ENCODE results near the gene RBFA. TPM values are rescaled to one million over a fixed set of nuclear protein-coding genes. Genes with fewer than 3 reads are reported as not detected.

The RBFA gene, protein sequence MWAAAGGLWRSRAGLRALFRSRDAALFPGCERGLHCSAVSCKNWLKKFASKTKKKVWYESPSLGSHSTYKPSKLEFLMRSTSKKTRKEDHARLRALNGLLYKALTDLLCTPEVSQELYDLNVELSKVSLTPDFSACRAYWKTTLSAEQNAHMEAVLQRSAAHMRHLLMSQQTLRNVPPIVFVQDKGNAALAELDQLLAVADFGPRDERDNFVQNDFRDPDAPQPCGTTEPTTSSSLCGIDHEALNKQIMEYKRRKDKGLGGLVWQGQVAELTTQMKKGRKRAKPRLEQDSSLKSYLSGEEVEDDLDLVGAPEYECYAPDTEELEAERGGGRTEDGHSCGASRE
- 23.1 and 25.4 TPM in 2 replicates for total RNA-seq

DNA sequence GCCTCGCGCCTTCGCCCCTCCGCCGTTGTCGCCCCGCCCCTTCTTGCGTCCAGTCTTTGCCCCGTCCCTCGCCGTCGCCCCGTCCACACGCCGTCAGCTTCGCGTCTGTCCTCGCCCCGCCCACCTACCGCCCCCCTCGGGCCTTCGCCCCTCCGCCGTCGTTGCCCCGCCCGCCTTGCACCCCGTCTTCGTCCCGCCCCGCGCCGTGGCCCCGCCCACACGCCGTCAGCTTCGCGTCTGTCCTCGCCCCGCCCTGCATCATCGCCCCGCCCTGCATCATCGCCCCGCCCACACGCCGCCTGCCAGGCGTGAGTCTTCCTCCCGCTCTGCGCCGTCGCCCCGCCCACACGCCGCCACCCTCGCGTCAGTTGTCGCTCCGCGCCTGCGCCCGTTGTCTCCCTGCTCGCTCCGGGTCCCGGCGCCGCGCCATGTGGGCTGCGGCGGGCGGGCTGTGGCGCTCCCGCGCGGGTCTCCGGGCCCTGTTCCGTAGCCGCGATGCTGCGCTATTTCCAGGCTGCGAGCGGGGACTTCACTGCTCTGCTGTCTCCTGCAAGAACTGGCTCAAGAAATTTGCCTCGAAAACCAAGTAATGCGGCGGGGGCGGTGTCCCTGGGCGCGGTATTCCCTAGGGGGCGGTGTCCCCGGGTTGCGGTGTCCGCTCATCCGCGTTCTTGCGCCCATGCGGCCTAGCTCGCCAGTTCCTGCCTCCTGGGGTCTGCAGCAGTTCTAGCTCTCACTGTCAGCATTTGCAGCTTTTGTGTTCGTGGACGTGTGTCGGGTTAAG is at the start of gene RBFA:
Gene RBFA (plus strand): TSS at position 367 of the 784 bp plus-strand sequence. CDS start 62 bp downstream, at position 429.

DNA sequence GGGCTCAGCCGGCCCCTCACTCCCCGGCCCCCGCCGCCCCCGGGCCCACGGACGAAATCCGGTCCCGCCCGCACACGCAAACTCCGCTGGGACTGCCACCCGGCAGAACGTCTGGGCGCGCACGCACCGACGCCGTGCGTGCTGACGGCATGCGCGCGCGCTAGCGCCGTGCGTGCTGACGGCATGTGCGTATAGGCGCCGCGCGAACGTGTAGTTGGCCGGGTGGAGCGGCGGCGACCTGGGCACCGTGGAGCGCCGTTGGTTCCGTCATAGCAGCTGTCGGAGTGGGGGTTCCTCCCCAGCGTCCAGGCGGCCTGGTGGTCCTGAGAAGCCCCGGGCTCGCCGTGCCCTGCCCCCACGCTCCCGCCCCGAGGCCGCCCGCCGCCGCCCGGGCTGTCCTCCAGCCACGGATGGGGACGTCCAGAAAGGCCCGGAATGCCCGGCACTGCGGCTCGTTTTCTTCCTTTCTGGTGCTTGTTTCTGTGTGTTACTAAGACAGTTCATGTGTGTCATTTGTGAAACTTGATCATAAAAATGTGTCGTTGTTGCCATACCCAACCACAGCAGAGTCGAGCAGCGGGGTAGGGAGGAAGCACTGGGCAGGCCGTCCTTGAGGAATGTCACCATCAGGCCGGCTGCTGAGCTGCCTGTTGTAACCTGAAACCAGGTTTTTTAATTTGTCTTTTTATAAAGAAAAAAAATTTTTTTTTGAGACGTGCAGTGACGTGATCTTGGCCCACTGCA is 45.6 kb upstream of the RBFA start, which contains the start of gene TXNL4A:
Gene TXNL4A (minus strand): TSS at position 113 of the 744 bp plus-strand sequence. CDS start 171 bp downstream, outside the sequence.

Other genes with a start within 250 kb of the RBFA start
- gene KCNG2, start 236.5 kb upstream of the RBFA start, total RNA-seq: not detected in 2 replicates
- gene SLC66A2, start 82.8 kb upstream of the RBFA start, total RNA-seq: 45.9 and 48.1 TPM in 2 replicates
- gene HSBP1L1, start 69.8 kb upstream of the RBFA start, total RNA-seq: 3.9 and 4.2 TPM in 2 replicates
- gene TXNL4A, start 45.9 kb upstream of the RBFA start, total RNA-seq: 45.2 and 54.2 TPM in 2 replicates
- 14.7 and 15.1 TPM in 2 replicates for gene ADNP2, start 74.8 kb downstream of the RBFA start, total RNA-seq
- gene PARD6G, start 213.1 kb downstream of the RBFA start, total RNA-seq: 1.4 and 1.7 TPM in 2 replicates

Data from smooth muscle cell of the pulmonary artery (primary cell).